Tibial artery (tissue), 4 donors: Measurements from ENCODE around the gene LRTM1.

ENCODE experiments used
- DNase-seq, 2 donors: peaks; one replicate each; pipeline ENCODE4 v3.0.0-alpha.2; 2019
- H3K27ac ChIP-seq, 2 donors: fragments of 200-600 bp; sonication (generic) in 1 of 2; 1 replicate in 1 of 2; 2 replicates in 1 of 2; pipeline ENCODE4 v1.5.1; 2018 to 2019; ENCODE audit warnings: mild to moderate bottlenecking in 1 of 2
- H3K27me3 ChIP-seq, 2 donors: fragments of 200-600 bp; sonication (generic) in 1 of 2; one replicate each; pipeline versions ENCODE4 v1.5.1 to v1.6.0; 2016 to 2019
- H3K36me3 ChIP-seq, 3 donors: fragments of 200-600 bp; sonication (generic) in 2 of 3; one replicate each; pipeline ENCODE4 v1.5.1; 2016 to 2019; ENCODE audit warnings: mild to moderate bottlenecking in 2 of 3
- H3K4me1 ChIP-seq, 4 donors: fragments of 200-600 bp; sonication (generic) in 2 of 4; 1 replicate in 3 of 4; 2 replicates in 1 of 4; pipeline ENCODE4 v1.5.1; 2016 to 2019
- H3K4me3 ChIP-seq, 2 donors: fragments of 200-600 bp; sonication (generic) in 1 of 2; 1 replicate in 1 of 2; 2 replicates in 1 of 2; pipeline ENCODE4 v1.5.1; 2018 to 2019; ENCODE audit warnings: mild to moderate bottlenecking in 2 of 2
- H3K9me3 ChIP-seq, 3 donors: fragments of 200-600 bp; sonication (generic) in 1 of 3; one replicate each; pipeline ENCODE4 v1.5.1; 2016 to 2019
- CTCF ChIP-seq, 2 experiments: fragments of 200-600 bp in 1 of 2; fragments of 450-650 bp in 1 of 2; IDR thresholded peaks; one replicate each; pipeline ENCODE4 v1.5.1; 2017 to 2019; ENCODE audit warnings: antibody characterized with exemption in 2 of 2, mild to moderate bottlenecking in 1 of 2, moderate library complexity in 1 of 2
- intact Hi-C: fragments of 100-400 bp; cut with DNase I; formaldehyde crosslinking; loops from one replicate; pipeline ENCODE4 v1.15.0; 2023; ENCODE audit warnings: low total_unique reads

LRTM1 gene

GRCh38 chr3:54892168-54892567 is 35.7 kb downstream of the LRTM1 start:
- peaks cover 0 to 10% (median 1%) of the 10 kb centered on the region in 4 donors for H3K4me1 ChIP-seq
- DNase-seq = no peak
- H3K27me3 ChIP-seq = no peaks in the 10 kb centered on the region
- no peaks in the 10 kb centered on the region for H3K36me3 ChIP-seq
- intact Hi-C loops = no loop called here
- no peak for TF ChIP-seq CTCF (IDR thresholded peaks at IDR 0.05)
- H3K9me3 ChIP-seq = no peaks in the 10 kb centered on the region
- H3K4me3 ChIP-seq = no peak overlapping the region
- H3K27ac ChIP-seq = no peak overlapping the region

DNA sequence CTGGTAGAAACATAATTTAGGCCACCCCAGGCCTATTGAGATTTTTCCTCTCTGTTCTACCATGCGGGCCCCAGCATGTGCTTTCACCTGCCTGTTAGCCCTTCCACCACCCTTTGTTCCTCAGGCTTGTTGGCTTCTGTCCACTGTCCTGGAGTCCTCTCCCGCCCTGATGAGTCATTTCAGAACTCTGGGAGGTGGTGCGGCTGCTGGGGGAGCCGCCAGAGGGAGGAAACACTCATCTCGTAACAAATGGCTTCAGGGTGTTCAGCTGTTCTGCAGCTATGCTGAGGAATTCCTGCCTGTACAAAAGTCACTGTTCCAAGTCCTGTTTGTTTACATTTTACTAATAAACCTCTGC is 36.3 kb downstream of the LRTM1 start:
- Histone ChIP-seq H3K4me1 (peaks cover 0 to 10% (median 1%) of the 10 kb centered on the region in 4 donors), H3K27ac (no peak overlapping the region), H3K36me3 (no peaks in the 10 kb centered on the region), H3K4me3 (no peak overlapping the region), H3K9me3 (no peaks in the 10 kb centered on the region), H3K27me3 (no peaks in the 10 kb centered on the region)
- peak; percentile 20 to 22 for TF ChIP-seq CTCF (IDR thresholded peaks at IDR 0.05)
- intact Hi-C loops = no loop called here
- DNase-seq = peak; percentile 82 to 83

DNA sequence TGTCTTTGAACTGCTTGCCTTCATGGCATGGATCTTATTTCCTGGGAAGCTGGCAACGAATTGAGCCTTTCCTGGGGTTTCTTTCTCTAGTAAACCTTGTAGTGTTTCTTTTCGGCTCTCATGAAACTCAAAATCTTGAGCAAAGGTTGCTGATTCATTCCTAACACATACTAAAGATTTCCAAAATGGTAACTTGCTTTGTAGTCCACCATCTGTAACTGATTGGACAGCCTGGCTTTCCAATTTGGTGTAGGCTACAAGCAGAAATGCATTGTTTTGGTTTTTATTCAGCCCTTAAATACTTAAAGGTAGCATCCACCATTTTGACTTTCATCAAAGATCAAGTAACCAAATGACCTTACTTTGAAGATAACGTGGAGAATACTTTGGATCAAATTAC is 38.1 kb downstream of the LRTM1 start:
- Histone ChIP-seq H3K27me3 (no peaks in the 10 kb centered on the region), H3K27ac (no peak overlapping the region), H3K4me1 (peaks cover 0 to 10% (median 1%) of the 10 kb centered on the region in 4 donors), H3K36me3 (no peaks in the 10 kb centered on the region), H3K4me3 (no peak overlapping the region), H3K9me3 (no peaks in the 10 kb centered on the region)
- intact Hi-C loops = no loop called here
- no peak for TF ChIP-seq CTCF (IDR thresholded peaks at IDR 0.05)
- no peak for DNase-seq

DNA sequence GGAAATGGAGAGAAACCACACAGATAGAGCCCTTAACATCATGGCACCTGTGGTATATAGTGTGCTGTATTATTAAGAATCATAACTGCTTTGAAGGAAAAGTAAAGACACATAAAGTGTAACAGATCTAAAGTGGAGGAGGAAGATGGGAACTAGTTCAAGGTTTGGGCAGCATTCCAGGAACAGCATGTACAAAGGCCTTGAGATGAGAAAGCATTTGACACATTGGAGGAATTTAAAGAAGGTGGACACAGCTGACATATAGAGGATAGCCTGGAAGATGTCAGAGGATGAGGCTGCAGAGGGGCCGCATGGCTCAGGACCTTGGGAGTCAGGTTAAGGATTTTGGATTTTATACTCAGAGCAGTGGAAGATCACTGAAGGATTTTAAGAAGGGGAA is 39.0 kb downstream of the LRTM1 start:
- Histone ChIP-seq H3K27me3 (no peaks in the 10 kb centered on the region), H3K4me1 (peaks cover 0 to 10% (median 1%) of the 10 kb centered on the region in 4 donors), H3K36me3 (no peaks in the 10 kb centered on the region), H3K4me3 (no peak overlapping the region), H3K27ac (no peak overlapping the region), H3K9me3 (no peaks in the 10 kb centered on the region)
- DNase-seq = no peak
- intact Hi-C loops = no loop called here
- no peak for TF ChIP-seq CTCF (IDR thresholded peaks at IDR 0.05)

DNA sequence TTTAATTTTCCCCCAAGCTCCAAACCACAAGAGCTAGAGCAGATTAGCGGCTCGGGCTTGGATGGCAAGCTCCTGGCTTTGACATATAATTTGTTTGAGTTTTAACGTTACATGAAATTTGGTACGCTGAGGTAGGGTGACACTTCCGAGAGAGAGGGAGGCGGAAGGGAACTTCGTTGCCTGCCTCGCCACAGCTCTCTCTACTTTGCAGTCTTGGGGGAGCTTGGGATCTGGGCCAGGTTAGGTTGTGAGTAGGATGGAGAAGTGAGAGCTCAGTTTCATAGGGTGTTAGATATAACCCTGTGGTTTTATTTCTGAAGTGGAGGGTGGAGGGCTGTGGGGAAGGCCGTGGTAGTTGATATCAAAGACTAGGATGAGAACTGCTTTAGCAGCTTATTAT is 39.7 kb downstream of the LRTM1 start:
- Histone ChIP-seq H3K9me3 (no peaks in the 10 kb centered on the region), H3K4me1 (peaks cover 0 to 10% (median 1%) of the 10 kb centered on the region in 4 donors), H3K27ac (no peak overlapping the region), H3K4me3 (no peak overlapping the region), H3K36me3 (no peaks in the 10 kb centered on the region), H3K27me3 (no peaks in the 10 kb centered on the region)
- TF ChIP-seq CTCF (IDR thresholded peaks at IDR 0.05) = no peak
- intact Hi-C loops = no loop called here
- DNase-seq = no peak
